ENCODE results near the gene SIM2.

Gene SIM2

DNA sequence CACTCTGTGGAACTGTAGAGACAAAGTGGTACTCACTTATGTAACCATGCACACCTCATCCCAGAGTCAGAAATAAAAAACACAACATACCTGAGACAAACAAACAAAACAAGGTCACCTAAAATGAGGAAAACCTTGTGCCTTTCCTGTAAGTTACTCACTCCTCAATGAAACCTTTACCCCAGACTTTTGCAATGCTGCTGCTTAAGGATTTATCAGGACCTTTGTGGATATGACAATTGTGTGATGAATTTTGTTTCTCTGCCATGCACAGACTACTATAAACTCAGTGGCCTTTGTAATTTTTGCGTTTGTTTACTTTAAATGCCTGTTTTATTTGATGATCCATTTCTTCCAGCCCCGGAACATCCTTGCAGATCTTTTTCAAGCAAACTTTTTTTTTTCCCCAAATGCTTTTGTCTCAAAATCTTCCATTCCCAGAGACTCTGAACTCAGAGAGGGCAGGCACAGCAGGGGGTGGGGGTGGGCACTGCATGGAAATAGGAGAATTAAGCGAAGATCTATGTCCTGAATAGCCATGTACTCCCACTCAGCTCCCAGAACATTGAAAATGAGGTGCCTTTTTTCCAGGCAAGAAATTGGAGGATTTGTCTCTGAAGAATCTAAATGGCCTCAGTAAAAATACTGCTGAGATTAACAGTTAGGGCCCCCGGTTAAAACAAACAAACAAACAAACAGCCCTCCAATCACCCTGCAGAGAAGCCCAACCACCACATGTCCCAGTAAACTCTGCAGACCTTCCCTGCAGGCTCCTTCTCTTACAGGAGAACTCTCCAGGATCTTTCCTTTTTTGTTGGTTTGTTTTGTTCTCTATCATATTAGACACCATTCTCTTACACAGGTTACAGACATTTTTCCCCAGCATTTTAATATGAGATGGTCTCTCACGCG lies 22.6 kb upstream of the SIM2 start:
- ATAC-seq, result no peak
- peaks cover 15 to 22% of the 10 kb centered on the region in 2 donors for H3K9me3 Mint-ChIP-seq
- no peak overlapping the region for H3K4me3 Mint-ChIP-seq
- H3K4me1 Mint-ChIP-seq, result no peaks in the 10 kb centered on the region
- peaks cover 50% of the 10 kb centered on the region for H3K27me3 Mint-ChIP-seq
- no peak overlapping the region for H3K27ac Mint-ChIP-seq
- DNase-seq, result no peak

DNA sequence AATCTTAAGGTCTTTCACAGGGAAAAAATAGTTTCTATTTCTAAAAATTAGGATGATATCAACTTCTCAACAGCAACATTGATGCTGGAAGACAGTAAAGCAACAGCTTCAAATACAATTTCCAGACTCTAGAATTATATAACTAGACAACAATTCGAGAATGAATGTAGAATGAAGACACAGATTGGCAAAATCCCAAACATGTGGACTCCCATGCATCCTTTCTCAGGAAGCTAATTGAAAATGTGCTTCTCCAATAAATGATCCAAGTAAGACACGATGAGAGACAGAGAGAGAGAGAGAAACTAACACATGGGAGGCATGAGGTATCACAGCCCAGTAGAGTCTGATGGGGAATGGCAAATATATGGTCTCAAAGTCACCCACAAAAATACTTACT lies 21.5 kb upstream of the SIM2 start:
- DNase-seq (no peak), ATAC-seq (no peak)
- Mint-ChIP-seq H3K4me3 (no peak overlapping the region), H3K4me1 (no peaks in the 10 kb centered on the region), H3K27ac (no peak overlapping the region), H3K27me3 (peaks cover 56% of the 10 kb centered on the region), H3K9me3 (peaks cover 20 to 30% of the 10 kb centered on the region in 2 donors)

DNA sequence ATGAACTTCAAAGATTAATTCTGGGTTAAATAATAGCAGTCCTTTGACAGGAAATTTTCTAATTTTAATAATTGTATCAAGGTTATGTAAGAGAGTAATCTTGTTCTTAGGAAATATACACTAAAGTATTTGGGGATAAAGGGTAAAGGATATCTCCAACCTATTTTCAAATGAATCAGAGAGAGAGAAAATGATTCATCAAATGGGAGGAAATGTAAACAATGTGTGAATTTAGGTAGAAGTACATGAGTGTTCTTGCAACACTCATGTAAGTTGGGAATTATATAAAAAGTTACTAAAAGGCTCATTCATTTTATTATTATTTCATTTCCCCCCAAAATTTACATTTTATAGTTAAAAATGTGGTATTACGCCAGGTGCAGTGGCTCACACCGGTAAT lies 20.4 kb upstream of the SIM2 start:
- H3K4me3 Mint-ChIP-seq, result no peak overlapping the region
- H3K27ac Mint-ChIP-seq, result no peak overlapping the region
- no peaks in the 10 kb centered on the region for H3K4me1 Mint-ChIP-seq
- DNase-seq (no peak), ATAC-seq (no peak)
- H3K27me3 Mint-ChIP-seq, result peaks cover 67% of the 10 kb centered on the region
- H3K9me3 Mint-ChIP-seq, result peaks cover 18 to 34% of the 10 kb centered on the region in 2 donors

DNA sequence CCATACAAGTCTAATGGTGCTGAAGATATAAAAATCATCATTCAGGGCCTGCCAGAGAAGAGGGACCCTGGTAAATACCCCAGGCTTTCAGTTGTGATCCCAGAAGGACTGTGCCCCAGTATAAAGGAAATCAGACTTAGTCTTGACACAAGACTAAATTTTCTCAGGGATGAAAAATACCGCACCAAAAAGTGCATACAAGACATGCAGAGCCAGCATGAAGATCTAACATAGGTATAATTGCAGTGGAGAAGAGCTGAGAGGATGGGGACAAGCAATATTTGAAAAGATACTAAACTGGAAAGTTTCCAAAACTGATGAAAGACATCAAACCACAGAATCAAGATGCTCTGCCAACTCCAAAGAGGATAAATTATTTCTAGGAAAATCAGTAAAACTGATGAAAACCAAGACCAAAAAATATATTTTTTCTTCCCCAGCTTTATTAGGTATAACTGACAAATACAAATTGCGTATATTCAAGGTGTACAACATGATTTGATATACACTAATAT lies 17.7 kb upstream of the SIM2 start:
- no peak overlapping the region for H3K27ac Mint-ChIP-seq
- H3K27me3 Mint-ChIP-seq, result peaks cover 89% of the 10 kb centered on the region
- H3K4me3 Mint-ChIP-seq, result no peak overlapping the region
- no peak for ATAC-seq
- DNase-seq, result no peak
- H3K4me1 Mint-ChIP-seq, result no peaks in the 10 kb centered on the region
- peaks cover 15 to 34% of the 10 kb centered on the region in 2 donors for H3K9me3 Mint-ChIP-seq

DNA sequence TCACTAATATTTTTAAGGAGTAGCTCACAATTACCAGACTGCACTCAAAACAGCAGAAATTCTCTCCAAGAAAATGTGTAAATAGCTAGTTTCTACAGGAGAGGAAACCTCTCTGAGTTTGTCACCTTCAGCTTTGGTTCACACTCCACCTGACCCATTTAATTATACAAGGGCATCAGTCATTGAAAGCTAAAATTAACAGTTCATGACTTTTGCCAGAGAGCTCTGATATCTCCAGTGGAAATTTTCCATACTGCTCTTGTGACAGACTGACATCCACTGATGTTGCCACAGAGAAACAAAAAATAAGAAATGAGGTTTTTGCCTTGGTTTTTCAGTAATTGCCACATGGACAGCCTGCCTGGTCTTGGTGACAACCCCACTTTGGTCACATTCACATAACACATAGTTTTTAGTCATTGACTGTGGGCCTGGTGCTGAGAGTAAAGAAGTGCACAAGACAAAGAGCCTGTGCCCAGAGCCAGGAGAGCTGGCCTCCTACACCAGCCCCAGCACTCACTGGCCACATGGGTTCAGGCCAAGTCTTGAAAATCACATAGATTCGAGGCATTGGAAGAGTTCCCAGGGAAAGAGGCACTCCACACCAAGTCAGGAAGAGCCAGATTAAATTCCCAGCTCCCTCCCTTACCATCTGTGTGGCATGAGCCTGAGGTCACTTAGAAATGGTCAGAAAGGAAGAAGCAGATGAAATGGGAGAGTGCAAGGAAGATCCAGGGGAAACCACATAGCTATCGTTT lies 13.8 kb upstream of the SIM2 start:
- no peak for DNase-seq
- Mint-ChIP-seq H3K27me3 (peaks cover 82% of the 10 kb centered on the region), H3K4me3 (no peak overlapping the region), H3K4me1 (no peaks in the 10 kb centered on the region), H3K9me3 (peaks cover 8 to 24% of the 10 kb centered on the region in 2 donors), H3K27ac (no peak overlapping the region)
- no peak for ATAC-seq

DNA sequence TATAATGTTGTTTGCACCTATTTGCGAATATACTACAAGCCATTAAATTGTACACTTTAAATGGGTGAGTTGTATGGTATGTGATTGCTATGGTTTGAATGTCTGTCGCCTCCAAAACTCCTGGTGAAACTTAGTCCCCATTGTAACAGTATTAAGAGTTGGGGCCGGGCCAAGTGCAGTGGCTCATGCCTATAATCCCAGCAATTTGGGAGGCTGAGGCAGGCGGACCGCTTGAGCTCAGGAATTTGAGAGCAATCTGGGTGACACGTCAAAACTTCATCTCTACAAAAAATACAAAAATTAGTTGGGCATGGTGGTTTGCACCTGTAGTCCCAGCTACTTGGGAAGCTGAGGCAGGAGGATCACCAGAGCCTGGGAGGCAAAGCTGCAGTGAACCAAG lies 12.0 kb upstream of the SIM2 start:
- H3K9me3 Mint-ChIP-seq, result peaks cover 0 to 6% of the 10 kb centered on the region in 2 donors
- no peak for DNase-seq
- no peak for ATAC-seq
- H3K27me3 Mint-ChIP-seq, result peaks cover 83% of the 10 kb centered on the region
- no peak overlapping the region for H3K27ac Mint-ChIP-seq
- H3K4me1 Mint-ChIP-seq, result peaks cover 3% of the 10 kb centered on the region
- no peak overlapping the region for H3K4me3 Mint-ChIP-seq

DNA sequence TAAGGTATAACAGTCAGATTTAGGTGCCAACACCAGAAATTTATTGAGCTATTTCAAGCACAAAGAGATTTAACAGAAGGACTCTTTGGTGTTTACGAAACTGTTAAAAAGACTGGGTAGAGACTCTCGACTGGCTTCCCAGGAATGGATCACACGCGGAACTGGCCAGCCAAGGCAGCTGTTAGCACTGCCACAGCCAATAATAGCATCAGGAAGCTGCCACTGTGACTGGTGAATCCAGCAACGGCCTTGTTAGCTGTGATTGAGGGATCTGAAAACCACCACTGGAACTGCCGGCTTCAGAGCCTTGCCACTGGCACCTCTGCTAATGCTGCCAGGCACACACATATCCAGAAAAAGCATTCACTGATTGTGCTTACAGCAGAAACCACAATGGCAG lies 10.6 kb upstream of the SIM2 start:
- H3K4me3 Mint-ChIP-seq, result no peak overlapping the region
- no peak for ATAC-seq
- no peak overlapping the region for H3K27ac Mint-ChIP-seq
- DNase-seq, result no peak
- peaks cover 17% of the 10 kb centered on the region for H3K4me1 Mint-ChIP-seq
- peaks cover 84% of the 10 kb centered on the region for H3K27me3 Mint-ChIP-seq
- no peaks in the 10 kb centered on the region for H3K9me3 Mint-ChIP-seq

DNA sequence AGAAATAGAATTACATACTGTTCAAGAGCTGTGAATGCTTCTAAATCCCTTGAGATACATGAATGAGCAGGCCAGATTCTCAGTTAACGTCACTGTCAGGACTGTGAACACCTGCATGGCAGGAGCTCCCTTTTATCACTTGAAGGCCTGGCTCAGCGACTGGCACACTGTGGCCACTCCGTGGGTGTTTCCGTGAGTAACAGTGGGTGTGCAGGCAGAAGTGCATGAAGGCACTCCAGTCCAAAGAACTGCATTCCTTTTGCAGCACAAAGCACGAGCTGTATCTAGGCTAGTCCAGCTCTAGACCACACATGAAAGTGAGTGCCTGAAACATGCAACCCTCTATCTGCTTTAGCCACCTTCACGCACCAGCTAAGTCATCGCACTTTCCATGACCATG lies 9.6 kb upstream of the SIM2 start:
- no peak overlapping the region for H3K27ac Mint-ChIP-seq
- peaks cover 84% of the 10 kb centered on the region for H3K27me3 Mint-ChIP-seq
- ATAC-seq (no peak), DNase-seq (no peak)
- peaks cover 27% of the 10 kb centered on the region for H3K4me1 Mint-ChIP-seq
- H3K4me3 Mint-ChIP-seq, result no peak overlapping the region
- no peaks in the 10 kb centered on the region for H3K9me3 Mint-ChIP-seq

DNA sequence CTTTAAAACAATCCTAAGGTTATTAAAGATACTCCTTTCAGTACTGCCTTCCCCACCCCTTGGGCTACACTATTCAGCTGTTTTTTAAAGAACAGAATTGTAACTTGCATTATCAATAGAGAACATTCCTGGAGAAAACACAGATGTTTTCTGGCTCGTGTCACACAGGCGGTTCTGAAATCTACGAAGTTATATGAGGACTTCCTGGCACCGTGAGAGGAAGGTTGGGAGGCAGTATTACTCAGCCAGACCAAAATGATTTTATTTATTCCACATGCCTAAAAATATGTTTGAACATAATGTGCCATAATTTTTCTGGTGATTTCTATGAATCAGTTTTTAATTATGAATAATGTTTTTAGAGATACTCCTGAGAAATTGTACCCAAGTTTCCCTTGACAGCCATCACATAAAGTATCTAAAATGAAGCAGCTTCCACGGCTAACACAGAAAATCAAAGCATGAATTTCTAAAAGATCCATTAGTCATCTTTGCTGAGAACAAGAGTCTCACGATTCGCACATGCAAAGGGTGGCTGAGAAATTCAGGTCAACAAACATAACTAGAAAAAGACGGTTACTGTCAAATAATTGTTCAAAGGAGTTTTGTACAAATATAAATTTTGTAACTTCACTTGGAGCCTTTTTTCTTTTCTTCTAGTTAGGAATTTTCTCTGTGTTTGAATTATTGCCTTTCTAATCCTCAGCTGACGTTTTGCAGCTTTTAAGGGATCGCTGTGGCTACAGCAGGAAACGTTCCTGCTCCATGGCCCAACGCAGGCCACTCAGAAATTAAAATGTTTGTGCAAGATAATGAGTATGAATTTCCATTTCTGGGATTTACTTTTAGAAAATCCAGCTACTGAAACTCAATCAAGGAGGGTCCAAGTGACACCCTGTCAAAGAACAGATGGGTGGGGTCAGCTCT lies 8.0 kb upstream of the SIM2 start:
- Mint-ChIP-seq H3K4me3 (no peak overlapping the region), H3K27me3 (peaks cover 84% of the 10 kb centered on the region), H3K4me1 (peaks cover 38% of the 10 kb centered on the region)

DNA sequence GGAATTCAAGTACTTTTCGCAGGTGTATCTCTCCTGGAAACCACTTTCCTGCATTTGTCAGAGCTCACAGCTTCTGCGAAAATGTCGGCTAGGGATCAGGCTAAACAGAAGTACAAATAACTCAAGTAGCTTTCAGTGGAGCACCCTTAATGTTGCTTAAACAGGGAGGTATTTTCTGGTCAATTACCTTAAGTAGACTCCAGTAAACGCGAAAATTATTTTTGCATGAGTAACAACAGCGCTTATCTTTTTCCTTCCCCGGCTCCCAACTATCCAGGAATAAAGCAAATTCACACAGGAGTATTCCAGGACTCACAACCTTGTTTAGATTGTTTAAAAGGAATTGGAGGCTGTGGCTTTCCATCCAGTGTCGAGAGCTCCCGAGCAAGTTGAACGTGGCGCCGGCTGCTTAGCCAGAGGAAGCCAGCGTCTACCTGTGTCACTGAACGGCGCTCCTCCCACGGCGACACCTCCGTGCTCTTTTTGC lies 7.3 kb upstream of the SIM2 start:
- peak in 1 of 2 donors; percentile 2 for DNase-seq
- ATAC-seq, result no peak
- Mint-ChIP-seq H3K27ac (no peak overlapping the region), H3K27me3 (peaks cover 89% of the 10 kb centered on the region), H3K9me3 (no peaks in the 10 kb centered on the region), H3K4me1 (peaks cover 45% of the 10 kb centered on the region), H3K4me3 (peak overlapping the region in 1 of 2 donors; percentile 53)

More for the DNA sequence above, 8.0 kb upstream of the SIM2 start:
- ATAC-seq (no peak), DNase-seq (no peak)
- no peaks in the 10 kb centered on the region for H3K9me3 Mint-ChIP-seq
- H3K27ac Mint-ChIP-seq, result no peak overlapping the region

DNA sequence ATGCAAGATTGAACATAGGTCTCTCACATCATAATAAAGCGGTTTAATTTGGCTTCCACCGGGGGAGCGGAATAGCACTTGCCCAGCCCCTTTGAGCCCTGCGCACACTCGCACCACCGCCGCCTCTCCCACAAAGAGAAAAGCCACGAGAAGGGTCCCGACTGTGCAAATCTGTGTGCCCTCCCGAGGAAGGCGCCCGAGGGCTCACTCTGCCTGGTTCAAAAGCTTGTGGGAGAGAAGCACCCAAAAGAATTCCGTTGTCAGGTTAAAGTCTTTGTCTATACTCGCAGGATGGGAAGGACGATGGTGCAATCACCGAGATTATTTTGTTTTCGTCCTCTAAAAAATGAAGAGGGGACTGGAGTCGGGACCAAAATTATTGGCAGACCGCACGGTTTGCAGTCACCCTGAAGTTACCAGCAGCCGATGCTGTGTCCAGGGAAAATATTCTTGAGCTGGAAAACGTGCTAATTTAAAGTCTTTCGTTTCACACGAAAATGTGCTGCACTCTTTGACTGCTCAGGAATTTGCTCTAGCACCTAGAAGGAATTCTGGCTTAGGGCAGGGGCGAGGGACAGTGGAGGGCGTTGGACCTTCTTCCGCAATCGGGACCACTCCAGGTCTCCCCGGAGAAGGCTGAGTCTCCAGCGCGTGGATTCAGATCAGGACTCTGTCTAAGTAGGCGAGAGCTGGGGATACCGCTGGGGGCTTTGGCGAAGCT lies 6.6 kb upstream of the SIM2 start:
- peak in 1 of 2 donors; percentile 2 for DNase-seq
- Mint-ChIP-seq H3K9me3 (no peaks in the 10 kb centered on the region), H3K27ac (no peak overlapping the region), H3K4me3 (peak overlapping the region; percentile 0 to 53), H3K4me1 (peaks cover 52% of the 10 kb centered on the region), H3K27me3 (peaks cover 89% of the 10 kb centered on the region)
- no peak for ATAC-seq

DNA sequence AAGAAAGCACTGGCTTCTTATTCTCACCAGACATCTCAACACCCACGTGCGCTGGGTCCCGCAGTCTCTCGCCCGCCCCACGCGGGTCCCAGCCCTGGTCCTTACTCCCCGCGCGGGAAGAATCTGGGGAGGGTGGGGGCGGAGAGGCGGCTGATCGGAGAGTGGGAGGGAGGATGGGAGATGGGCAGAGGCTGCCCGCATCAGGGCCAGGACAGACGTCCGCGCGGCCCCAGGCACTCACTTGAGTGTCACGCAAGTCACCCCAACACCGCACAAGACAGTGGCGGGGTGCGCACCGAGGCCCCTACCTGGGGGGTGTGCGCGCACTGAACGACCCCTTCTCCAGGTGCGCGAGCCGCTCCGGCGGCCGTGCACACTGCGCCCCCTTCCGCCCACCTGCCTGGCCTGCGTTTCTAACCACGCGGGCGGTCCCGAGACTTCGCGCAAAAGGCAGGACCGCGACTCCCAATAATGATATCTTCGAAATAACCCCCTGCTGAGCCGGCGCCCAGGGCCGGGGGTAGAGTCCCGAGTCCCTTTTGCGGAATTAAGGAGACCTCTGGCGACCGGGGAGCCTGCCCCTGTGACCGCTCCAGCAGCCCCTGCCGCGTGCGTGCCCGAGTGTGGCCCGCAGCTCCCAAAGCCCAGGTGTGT lies 6.0 kb upstream of the SIM2 start:
- no peak for ATAC-seq
- peak in 1 of 2 donors; percentile 10 for DNase-seq
- no peaks in the 10 kb centered on the region for H3K9me3 Mint-ChIP-seq
- peaks cover 91% of the 10 kb centered on the region for H3K27me3 Mint-ChIP-seq
- H3K4me3 Mint-ChIP-seq, result no peak overlapping the region
- H3K4me1 Mint-ChIP-seq, result peaks cover 58% of the 10 kb centered on the region
- H3K27ac Mint-ChIP-seq, result no peak overlapping the region

DNA sequence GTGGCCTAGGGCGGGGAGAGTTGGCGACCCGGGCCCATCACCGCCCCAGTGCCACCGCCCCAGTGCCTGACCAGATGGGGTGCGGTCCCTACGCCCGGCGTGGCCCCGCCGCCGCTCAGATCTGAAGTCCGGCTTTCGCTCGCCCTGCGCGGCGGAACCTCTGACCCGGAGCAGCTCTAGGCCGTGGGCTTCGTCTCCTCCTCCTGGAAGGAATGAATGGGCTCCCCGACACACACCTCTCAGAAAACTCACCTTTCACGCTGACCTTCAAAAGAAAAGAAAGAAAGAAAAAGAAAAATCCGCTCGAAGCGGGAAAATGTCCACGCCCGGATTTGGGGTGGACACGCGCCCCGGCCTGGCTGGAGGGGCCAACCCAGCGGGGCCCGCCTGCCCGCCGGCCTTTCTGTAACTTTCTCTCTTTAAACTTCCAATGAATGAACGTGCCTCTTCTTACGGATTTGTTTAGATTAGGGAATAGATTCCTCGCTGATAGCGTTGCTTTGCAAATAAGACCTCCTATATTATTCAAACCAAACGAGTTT lies 5.4 kb upstream of the SIM2 start:
- no peaks in the 10 kb centered on the region for H3K9me3 Mint-ChIP-seq
- no peak overlapping the region for H3K27ac Mint-ChIP-seq
- H3K27me3 Mint-ChIP-seq, result peaks cover 97% of the 10 kb centered on the region
- no peak overlapping the region for H3K4me3 Mint-ChIP-seq
- H3K4me1 Mint-ChIP-seq, result peaks cover 64% of the 10 kb centered on the region
- ATAC-seq, result no peak
- DNase-seq, result no peak

DNA sequence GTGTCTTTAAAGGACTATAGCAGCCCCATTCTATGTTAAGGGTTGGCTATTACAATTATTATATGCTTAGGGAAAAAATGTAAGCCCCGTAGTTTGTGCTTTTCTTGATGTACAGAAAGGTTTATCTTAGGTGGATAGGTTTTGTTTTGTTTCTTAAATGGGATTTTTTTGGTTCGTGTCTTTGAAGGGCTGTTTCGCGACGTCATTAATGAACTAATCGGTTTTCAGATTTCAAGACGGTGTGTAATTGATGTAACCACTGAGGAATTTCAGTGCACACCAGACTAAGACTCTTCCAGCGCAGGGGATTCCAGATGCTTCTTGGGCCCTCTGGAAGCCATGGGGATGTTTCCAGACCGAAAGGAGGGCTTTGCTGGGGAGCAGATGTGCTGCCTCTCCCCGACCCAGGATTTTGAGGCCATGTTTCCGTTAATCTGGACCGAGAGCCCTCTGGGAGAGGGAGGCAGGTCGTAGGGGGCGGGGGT lies 4.8 kb upstream of the SIM2 start:
- Mint-ChIP-seq H3K27me3 (peaks cover 98% of the 10 kb centered on the region), H3K27ac (no peak overlapping the region), H3K4me3 (no peak overlapping the region), H3K9me3 (no peaks in the 10 kb centered on the region), H3K4me1 (peaks cover 65% of the 10 kb centered on the region)
- DNase-seq (no peak), ATAC-seq (no peak)
